PC-3 (cell line): ENCODE measurements around the gene AMMECR1. TPM values are rescaled to one million over a fixed set of nuclear protein-coding genes. Genes with fewer than 3 reads are reported as not detected.

ENCODE experiments used
- ATAC-seq: fragments of 200-7000 bp; cut with Tn5 transposase; 2 replicates; pipeline ENCODE4 v1.9.1; 2020; ENCODE audit warnings: mild to moderate bottlenecking, moderate library complexity
- BruUV-seq: library from RNA; stranded (reverse); fragments of 400-500 nt; replicated peaks from 2 replicates; lab custom pipeline; 2021; lab: Mats Ljungman, UMichigan
- CTCF ChIA-PET: fragments of 300-600 bp; sonication (Branson Sonifier 250); formaldehyde crosslinking; loops from one replicate; lab custom pipeline; 2022; ENCODE audit warnings: antibody characterized with exemption; lab: Charles Lee
- POLR2A ChIA-PET: fragments of 300-600 bp; sonication (Branson Sonifier 250); formaldehyde crosslinking; loops from one replicate; lab custom pipeline; 2022; ENCODE audit warnings: antibody characterized with exemption; ENCODE audit not compliant: unreplicated experiment; lab: Charles Lee
- DNase-seq: peaks from one replicate; pipeline ENCODE4 v3.0.0-alpha.2; 2015
- H2AFZ ChIP-seq: fragments of 300-600 bp; sonication (generic); 2 replicates; pipeline ENCODE4 v1.6.0; 2016; ENCODE audit warnings: antibody characterized with exemption, low read length
- H3F3A ChIP-seq: fragments of 300-600 bp; sonication (generic); one replicate; pipeline ENCODE4 v1.6.0; 2017; ENCODE audit warnings: antibody characterized with exemption, low read length, control low read depth, mild to moderate bottlenecking; ENCODE audit not compliant: unreplicated experiment
- H3K27ac ChIP-seq: fragments of 300-600 bp; sonication (generic); 2 replicates; pipeline ENCODE4 v1.5.1; 2016; ENCODE audit warnings: mild to moderate bottlenecking, low read length
- H3K27me3 ChIP-seq: fragments of 300-600 bp; sonication (generic); 2 replicates; pipeline ENCODE4 v1.6.1; 2016; ENCODE audit warnings: low read length, mixed read lengths
- H3K36me3 ChIP-seq: fragments of 300-600 bp; sonication (generic); 2 replicates; pipeline ENCODE4 v1.6.1; 2016; ENCODE audit warnings: low read depth, mixed run types, low read length, mixed read lengths
- H3K4me1 ChIP-seq: fragments of 300-600 bp; sonication (generic); 2 replicates; pipeline ENCODE4 v1.5.1; 2016; ENCODE audit warnings: low read length; ENCODE audit not compliant: insufficient read depth
- H3K4me2 ChIP-seq: fragments of 300-600 bp; sonication (generic); 2 replicates; pipeline ENCODE4 v1.6.0; 2016; ENCODE audit warnings: low read length
- H3K4me3 ChIP-seq: fragments of 300-600 bp; sonication (generic); 2 replicates; pipeline ENCODE4 v1.5.1; 2016; ENCODE audit warnings: mild to moderate bottlenecking, low read length, mixed read lengths
- H3K79me2 ChIP-seq: fragments of 300-600 bp; sonication (generic); 2 replicates; pipeline ENCODE4 v1.6.1; 2017; ENCODE audit warnings: low read length, mixed read lengths
- H3K9ac ChIP-seq: fragments of 300-600 bp; sonication (generic); 2 replicates; pipeline ENCODE4 v1.6.0; 2016; ENCODE audit warnings: mild to moderate bottlenecking, low read length
- H3K9me2 ChIP-seq: fragments of 300-600 bp; sonication (generic); replicated peaks from 2 replicates; pipeline ENCODE4 v1.6.1; 2016; ENCODE audit warnings: mixed run types, low read length, mixed read lengths
- H3K9me3 ChIP-seq: fragments of 300-600 bp; sonication (generic); 2 replicates; pipeline ENCODE4 v1.6.1; 2016; ENCODE audit warnings: low read length, mixed read lengths
- H4K20me1 ChIP-seq: fragments of 300-600 bp; sonication (generic); 2 replicates; pipeline ENCODE4 v1.6.1; 2016; ENCODE audit warnings: low read length, mixed read lengths
- CTCF ChIP-seq: fragments of 300-600 bp; sonication (generic); conservative IDR thresholded peaks from 2 replicates; pipeline ENCODE4 v1.5.1; 2017; ENCODE audit warnings: antibody characterized with exemption, low read depth, mild to moderate bottlenecking, low read length
- EZH2 ChIP-seq: fragments of 300-600 bp; sonication (generic); IDR thresholded peaks from one replicate; pipeline ENCODE4 v1.6.1; 2017; ENCODE audit warnings: antibody characterized with exemption, mild to moderate bottlenecking, low read length; ENCODE audit not compliant: unreplicated experiment
- EZH2phosphoT487 ChIP-seq: fragments of 300-600 bp; sonication (generic); IDR thresholded peaks from 2 replicates; pipeline ENCODE4 v1.6.1; 2018; ENCODE audit warnings: mild to moderate bottlenecking, antibody characterized with exemption, low read length, borderline replicate concordance
- intact Hi-C: fragments of 100-400 bp; cut with micrococcal nuclease; formaldehyde crosslinking; loops from 2 replicates; pipeline ENCODE4 v1.9.0; 2023
- total RNA-seq: library from RNA; depleted of rRNA; stranded (reverse); fragments of >200 nt; gene quantifications from 2 replicates; pipeline ENCODE4 v1.2.3, GENCODE V29; 2014

AMMECR1 gene
- total RNA-seq, 1 experiment from 2014 or later, result 14.2 TPM

GRCh38 chrX:110213183-110213582 lies 104.7 kb downstream of the AMMECR1 start:
- intact Hi-C loops, result loop anchor here (5.0 kb wide), 1 partner anchor 104 kb away; the partner anchor contains the start of gene AMMECR1
- H3K4me3 ChIP-seq, result no peak overlapping the region
- no peaks in the 10 kb centered on the region for H3K9me3 ChIP-seq
- no peaks in the 10 kb centered on the region for H3K27me3 ChIP-seq
- H3K36me3 ChIP-seq, result 0 out of 2 replicates have a peak, but pooled peaks cover 3% of the 10 kb centered on the region
- no peak for ATAC-seq
- H3K9ac ChIP-seq, result no peak overlapping the region
- peaks cover 54% of the 10 kb centered on the region for H3K4me1 ChIP-seq
- TF ChIP-seq EZH2phosphoT487 (no peak), EZH2 (no peak), CTCF (no peak)
- POLR2A ChIA-PET, result no interaction called here
- no peaks in the 10 kb centered on the region for H4K20me1 ChIP-seq
- H3K27ac ChIP-seq, result no peak overlapping the region
- no peak overlapping the region for H3K4me2 ChIP-seq
- CTCF ChIA-PET, result no interaction called here
- no TSS peak for BruUV-seq
- no peak overlapping the region for H2AFZ ChIP-seq
- H3F3A ChIP-seq, result no peaks in the 10 kb centered on the region
- H3K9me2 ChIP-seq, result no peaks in the 10 kb centered on the region
- peaks cover 20% of the 10 kb centered on the region; the same call in 1 of the 2 replicates for H3K79me2 ChIP-seq
- DNase-seq, result no peak

DNA sequence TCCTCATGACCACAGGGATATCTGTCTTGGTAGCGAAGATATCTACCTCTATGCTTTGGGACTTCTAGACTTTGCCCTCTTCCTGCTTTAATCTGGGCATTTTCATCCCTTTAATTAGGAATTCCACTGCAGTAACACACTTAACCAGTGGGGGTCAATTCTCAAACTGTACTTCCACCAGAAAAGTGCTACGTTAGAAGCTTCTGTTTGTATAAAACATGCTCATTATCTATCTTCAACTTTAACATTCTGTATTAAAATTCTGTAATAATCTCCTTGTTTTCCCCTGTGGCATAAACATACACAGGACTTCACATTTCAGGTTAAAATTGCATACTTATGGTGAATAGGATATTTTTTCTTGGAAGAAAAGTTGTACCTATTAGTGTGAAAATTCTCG lies 105.6 kb downstream of the AMMECR1 start:
- no peak overlapping the region for H3K27ac ChIP-seq
- DNase-seq (peak; percentile 35), ATAC-seq (no peak)
- H3K9ac ChIP-seq, result no peak overlapping the region
- no peaks in the 10 kb centered on the region for H3K27me3 ChIP-seq
- no peak overlapping the region for H2AFZ ChIP-seq
- peaks cover 51% of the 10 kb centered on the region for H3K4me1 ChIP-seq
- H4K20me1 ChIP-seq, result no peaks in the 10 kb centered on the region
- H3K4me3 ChIP-seq, result no peak overlapping the region
- no peaks in the 10 kb centered on the region for H3K9me2 ChIP-seq
- POLR2A ChIA-PET, result no interaction called here
- no peaks in the 10 kb centered on the region for H3K9me3 ChIP-seq
- no TSS peak for BruUV-seq
- intact Hi-C loops, result loop anchor here (5.0 kb wide), 1 partner anchor 105 kb away; the partner anchor contains the start of gene AMMECR1
- no peaks in the 10 kb centered on the region for H3F3A ChIP-seq
- 0 out of 2 replicates have a peak, but pooled peaks cover 3% of the 10 kb centered on the region for H3K36me3 ChIP-seq
- no peak overlapping the region for H3K4me2 ChIP-seq
- TF ChIP-seq CTCF (peak; percentile 52), EZH2phosphoT487 (no peak)
- H3K79me2 ChIP-seq, result peaks cover 16% of the 10 kb centered on the region; the same call in 1 of the 2 replicates
- CTCF ChIA-PET, result no interaction called here

- ChIA-PET CTCF (no interaction called here), POLR2A (interaction anchor here (0.7 kb wide), 1 partner anchor 16 kb away, joined by 4 read pairs; no protein-coding TSS in a partner anchor)
- peak overlapping the region; percentile 94 for H3K27ac ChIP-seq
- no peak overlapping the region for H2AFZ ChIP-seq
- H3K27me3 ChIP-seq, result no peaks in the 10 kb centered on the region
- TF ChIP-seq EZH2phosphoT487, result no peak
- no peaks in the 10 kb centered on the region for H3K9me2 ChIP-seq
- H3K9me3 ChIP-seq, result no peaks in the 10 kb centered on the region
- H3K36me3 ChIP-seq, result 0 out of 2 replicates have a peak, but pooled peaks cover 3% of the 10 kb centered on the region
- DNase-seq (no peak), ATAC-seq (no peak)
- peaks cover 42% of the 10 kb centered on the region for H3K4me1 ChIP-seq
- no peaks in the 10 kb centered on the region for H3F3A ChIP-seq
- H3K79me2 ChIP-seq, result peaks cover 14% of the 10 kb centered on the region; the same call in 1 of the 2 replicates
- no peaks in the 10 kb centered on the region for H4K20me1 ChIP-seq
- H3K4me3 ChIP-seq, result no peak overlapping the region
- intact Hi-C loops, result loop anchor here (5.0 kb wide), 1 partner anchor 106 kb away; the partner anchor contains the start of gene AMMECR1
- H3K9ac ChIP-seq, result peak overlapping the region; percentile 59
- BruUV-seq, result no TSS peak
- H3K4me2 ChIP-seq, result peak overlapping the region; percentile 74
Observed at GRCh38 chrX:110211340-110211739, 106.5 kb downstream of the AMMECR1 start.
